H1 (cell line): ENCODE measurements around the gene PAQR7. TPM values are rescaled to one million over a fixed set of nuclear protein-coding genes. Genes with fewer than 3 reads are reported as not detected.

Source experiments
- MAFK ChIP-seq: IDR thresholded peaks from 2 replicates; pipeline ENCODE4 v1.6.1; 2012; ENCODE audit warnings: low read depth, mild to moderate bottlenecking, improper control_type of control experiment, low read length
- polyA plus RNA-seq, 7 experiments: library from polyadenylated mRNA; depleted of rRNA in 3 of 7; stranded (reverse) in 5 of 7; unstranded in 2 of 7; fragments of >200 nt in 5 of 7; fragments of 200-250 nt in 2 of 7; gene quantifications; 1 replicate in 5 of 7; 2 replicates in 1 of 7; 4 replicates in 1 of 7; pipeline versions ENCODE4 v1.2.1 to v1.2.3, GENCODE V29; 2011 to 2013; ENCODE audit warnings: missing spikeins in 2 of 7, mixed read lengths in 2 of 7
- total RNA-seq: library from RNA; stranded (reverse); fragmentation: NEBNext Ultra II Directional; extraction: Animal tissue kit (Norgen Biotek cat#: 25700); gene quantifications from 2 replicates; pipeline ENCODE4 v1.2.1, GENCODE V29; 2021
- TF ChIP-seq, protein P1 (sequence below): IDR thresholded peaks from 2 replicates; pipeline ENCODE4 v1.6.1; 2012; ENCODE audit warnings: inconsistent platforms

The PAQR7 gene
- total and polyA plus RNA-seq, 2 of the 8 experiments (the other 6 are each of a cell fraction or from before 2014, with no cell fraction given), result 7.3 to 7.4 TPM

DNA sequence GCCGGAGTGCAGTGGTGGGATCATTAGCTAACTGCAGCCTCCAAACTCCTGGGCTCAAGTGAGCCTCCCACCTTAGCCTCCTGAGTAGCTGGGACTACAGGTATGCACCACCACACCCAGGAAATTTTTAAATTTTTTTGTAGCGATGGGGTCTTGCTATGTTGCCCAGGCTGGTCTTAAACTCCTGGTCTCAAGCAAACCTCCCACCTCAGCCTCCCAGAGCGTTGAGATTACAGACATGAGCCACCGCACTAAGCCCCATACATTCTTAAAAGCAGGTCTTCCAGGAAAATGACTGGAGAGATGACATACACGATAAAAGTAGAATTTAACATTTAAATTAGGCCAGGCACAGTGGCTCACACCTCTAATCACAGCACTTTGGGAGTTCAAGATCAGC lies 42.4 kb downstream of the PAQR7 start (continued):
- no peak for TF ChIP-seq MAFK
- TF ChIP-seq, protein P1, sequence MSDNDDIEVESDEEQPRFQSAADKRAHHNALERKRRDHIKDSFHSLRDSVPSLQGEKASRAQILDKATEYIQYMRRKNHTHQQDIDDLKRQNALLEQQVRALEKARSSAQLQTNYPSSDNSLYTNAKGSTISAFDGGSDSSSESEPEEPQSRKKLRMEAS, result no peak
